ENCODE measurements around the gene PIP4K2A. TPM values are rescaled to one million over a fixed set of nuclear protein-coding genes. Genes with fewer than 3 reads are reported as not detected.

PIP4K2A gene
- total RNA-seq, 1 experiment from 2014 or later, result 25.1 TPM

DNA sequence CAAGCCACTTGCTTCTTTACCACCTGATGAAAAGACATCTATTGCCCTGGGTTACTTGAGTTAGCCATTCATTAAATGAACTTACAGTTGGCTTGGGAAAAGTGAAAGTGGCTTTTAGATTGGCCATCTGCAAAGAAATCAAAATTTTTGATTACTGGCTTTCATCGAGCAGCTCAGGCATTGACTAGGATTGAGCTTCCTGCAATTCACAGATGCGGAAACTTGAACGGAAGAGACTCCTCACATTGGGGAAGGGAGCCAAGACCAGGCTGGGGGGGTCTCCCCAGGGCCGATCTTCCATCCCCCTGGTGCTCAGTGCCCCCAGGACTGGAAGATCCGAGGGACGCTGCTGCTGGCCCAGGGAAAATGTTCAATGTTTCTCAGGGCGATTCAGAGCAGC lies 145.4 kb downstream of the PIP4K2A start:
- DNase-seq (ENCODE audit: extremely low read depth, low read depth), result no peak

DNA sequence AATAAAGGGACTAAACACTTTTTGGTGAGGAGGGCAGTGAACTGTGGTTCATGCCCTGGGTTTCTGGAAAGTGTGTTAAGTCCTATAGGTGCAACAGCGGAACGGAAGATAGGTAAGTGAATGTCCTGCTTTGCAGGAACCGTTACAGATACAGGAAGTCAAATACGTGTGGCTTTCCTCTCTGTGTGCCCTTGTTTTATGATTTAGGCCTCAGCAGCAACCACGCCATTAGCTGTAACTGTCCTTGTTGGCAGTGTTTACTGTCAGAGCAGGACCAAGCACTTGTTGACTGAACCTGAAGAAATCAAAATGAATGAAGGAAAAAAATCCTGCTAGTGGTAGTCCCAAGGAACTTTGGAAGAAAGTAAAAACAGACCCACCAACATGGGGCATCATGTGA lies 150.3 kb downstream of the PIP4K2A start:
- DNase-seq (ENCODE audit: extremely low read depth, low read depth), result no peak

DNA sequence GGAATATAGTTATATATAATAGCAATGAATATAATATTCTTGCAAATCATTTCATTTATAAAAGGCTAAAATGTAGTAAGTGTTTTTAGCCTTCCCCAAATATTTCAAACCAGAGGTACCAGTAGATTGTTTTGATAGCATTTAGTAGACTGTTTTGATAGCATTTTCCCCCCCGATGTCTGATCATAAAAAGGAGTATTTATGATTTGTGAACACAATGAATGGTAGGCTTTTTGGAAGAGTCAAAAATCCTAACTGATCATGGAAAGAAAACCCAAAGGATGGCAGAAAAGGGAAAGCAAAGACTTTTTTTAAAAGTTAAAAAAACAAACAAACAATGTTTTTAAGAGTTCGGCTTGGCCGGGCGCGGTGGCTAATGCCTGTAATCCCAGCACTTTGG lies 152.5 kb downstream of the PIP4K2A start:
- DNase-seq (ENCODE audit: extremely low read depth, low read depth), result no peak

GRCh38 chr10:22560913-22561239 lies 153.5 kb downstream of the PIP4K2A start:
- no peak for DNase-seq (ENCODE audit: extremely low read depth, low read depth)

DNA sequence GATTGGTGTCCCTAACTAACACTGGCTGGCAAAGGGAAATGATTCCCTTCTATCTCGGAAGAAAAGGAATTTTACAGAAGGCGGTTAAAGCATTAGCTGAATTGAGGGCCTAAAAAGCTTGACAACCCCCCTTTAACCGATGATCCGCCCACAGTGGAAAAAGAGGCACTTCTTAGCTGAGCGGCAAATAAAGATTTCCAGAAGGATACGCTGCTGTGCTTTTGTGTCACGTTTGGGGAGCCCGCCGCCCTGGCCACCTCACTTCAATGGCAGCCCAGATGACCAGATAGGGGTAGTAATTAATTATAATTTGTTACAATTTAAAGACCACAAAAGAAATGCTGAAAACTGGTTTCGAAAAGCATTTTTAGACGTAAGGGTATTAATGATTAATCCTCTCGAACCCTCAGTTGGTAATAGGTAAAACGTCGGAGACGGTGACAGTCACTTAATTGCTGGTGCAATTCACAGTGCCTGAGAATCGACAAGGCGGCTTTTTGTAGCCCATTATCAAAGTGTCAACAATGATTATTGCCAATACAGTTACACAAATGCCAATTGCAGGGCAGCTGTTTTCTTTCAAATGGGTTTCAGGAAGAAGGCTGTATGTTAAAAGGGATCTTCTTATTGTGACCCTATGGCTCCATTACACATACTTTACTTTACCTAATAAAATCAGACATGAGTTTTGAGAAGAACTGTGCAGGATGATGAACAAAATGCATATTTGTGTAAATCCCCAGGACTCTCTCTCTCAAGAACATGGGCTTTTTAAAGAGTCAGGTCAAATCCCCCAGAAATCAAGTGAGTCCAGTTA lies 154.1 kb downstream of the PIP4K2A start:
- no peak for DNase-seq (ENCODE audit: extremely low read depth, low read depth)

DNA sequence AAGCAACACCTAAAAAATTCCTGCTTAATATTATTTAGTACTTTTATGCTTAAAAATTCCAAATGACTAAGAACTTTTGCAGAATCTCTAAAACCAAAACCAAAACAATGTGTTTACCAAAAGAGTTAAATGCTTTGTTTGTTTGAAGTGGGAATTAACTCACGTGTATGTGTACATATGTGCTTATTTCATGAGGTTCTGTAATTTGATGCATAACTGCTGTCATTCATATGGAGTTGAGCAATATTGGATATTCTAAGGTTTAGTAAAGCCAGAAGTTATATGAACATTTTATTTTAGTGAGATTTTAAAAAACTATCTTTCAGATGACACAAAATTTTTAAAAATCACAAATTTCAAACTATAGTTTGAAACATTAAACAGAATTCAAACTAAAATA lies 157.1 kb downstream of the PIP4K2A start:
- no peak for DNase-seq (ENCODE audit: extremely low read depth, low read depth)

- DNase-seq (ENCODE audit: extremely low read depth, low read depth), result no peak
Observed at GRCh38 chr10:22556774-22557173, 157.6 kb downstream of the PIP4K2A start.

GRCh38 chr10:22554461-22555182 lies 159.8 kb downstream of the PIP4K2A start:
- DNase-seq (ENCODE audit: extremely low read depth, low read depth), result no peak

GRCh38 chr10:22553452-22553995 lies 160.9 kb downstream of the PIP4K2A start:
- no peak for DNase-seq (ENCODE audit: extremely low read depth, low read depth)

DNA sequence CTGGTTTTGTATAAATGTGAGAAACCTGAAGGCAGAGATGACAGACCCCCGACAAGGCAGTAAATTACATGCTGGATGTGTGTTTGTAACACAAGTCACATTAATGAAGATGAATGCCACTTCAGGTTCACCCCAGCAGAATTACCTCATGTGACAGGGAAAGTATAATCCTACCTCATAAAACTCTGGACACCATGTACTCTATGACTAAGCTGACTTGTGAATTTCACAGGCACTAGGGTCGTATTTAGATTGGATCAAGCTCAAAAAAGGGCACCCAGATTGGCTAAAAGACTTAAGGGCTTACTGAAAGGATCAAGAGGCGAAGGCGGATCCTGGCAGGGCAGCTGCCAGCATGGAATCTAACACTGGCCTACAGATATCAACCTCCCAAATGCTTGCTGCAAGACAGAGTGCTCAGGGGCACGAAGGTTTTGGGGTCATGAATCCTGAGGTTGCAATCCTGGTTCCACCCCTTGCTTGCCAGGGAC lies 161.4 kb downstream of the PIP4K2A start:
- DNase-seq (ENCODE audit: extremely low read depth, low read depth), result no peak

DNA sequence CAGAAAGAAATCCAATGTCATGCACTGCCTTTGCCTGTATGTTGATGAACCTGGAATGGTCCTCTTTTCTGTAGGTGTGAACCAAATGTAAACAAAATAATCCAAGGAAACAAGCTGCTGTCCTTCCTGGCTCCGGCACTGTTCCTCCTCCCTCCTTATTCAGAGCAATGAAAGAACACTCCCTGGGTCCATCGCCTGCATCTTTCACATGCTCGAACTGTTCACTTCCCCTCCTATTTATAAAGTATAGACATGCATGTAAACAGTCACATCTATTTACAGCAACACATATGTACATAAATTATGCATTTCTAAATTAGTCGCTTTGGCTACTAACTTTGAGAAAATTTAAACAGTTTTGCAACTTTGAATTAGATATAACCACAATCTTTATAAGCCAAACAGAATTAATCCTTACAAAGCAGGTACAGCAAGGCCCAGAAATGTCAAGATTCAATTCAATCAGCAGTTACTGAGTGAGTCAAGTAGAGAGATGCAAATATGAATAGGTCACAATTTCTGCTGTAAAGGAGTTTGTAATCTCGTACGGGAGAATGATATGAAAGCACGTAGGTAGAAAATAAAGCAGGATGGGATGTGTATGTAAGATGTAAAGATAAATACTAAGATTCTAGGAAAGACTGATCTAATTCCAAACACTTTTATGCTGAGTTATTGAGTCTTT lies 162.6 kb downstream of the PIP4K2A start:
- no peak for DNase-seq (ENCODE audit: extremely low read depth, low read depth)

- DNase-seq (ENCODE audit: extremely low read depth, low read depth), result peak; percentile 18
Observed at GRCh38 chr10:22550732-22551131, 163.6 kb downstream of the PIP4K2A start.

- DNase-seq (ENCODE audit: extremely low read depth, low read depth), result no peak
Observed at GRCh38 chr10:22548344-22548743, 166.0 kb downstream of the PIP4K2A start.

- no peak for DNase-seq (ENCODE audit: extremely low read depth, low read depth)
Observed at GRCh38 chr10:22545643-22546042, 168.7 kb downstream of the PIP4K2A start.

DNA sequence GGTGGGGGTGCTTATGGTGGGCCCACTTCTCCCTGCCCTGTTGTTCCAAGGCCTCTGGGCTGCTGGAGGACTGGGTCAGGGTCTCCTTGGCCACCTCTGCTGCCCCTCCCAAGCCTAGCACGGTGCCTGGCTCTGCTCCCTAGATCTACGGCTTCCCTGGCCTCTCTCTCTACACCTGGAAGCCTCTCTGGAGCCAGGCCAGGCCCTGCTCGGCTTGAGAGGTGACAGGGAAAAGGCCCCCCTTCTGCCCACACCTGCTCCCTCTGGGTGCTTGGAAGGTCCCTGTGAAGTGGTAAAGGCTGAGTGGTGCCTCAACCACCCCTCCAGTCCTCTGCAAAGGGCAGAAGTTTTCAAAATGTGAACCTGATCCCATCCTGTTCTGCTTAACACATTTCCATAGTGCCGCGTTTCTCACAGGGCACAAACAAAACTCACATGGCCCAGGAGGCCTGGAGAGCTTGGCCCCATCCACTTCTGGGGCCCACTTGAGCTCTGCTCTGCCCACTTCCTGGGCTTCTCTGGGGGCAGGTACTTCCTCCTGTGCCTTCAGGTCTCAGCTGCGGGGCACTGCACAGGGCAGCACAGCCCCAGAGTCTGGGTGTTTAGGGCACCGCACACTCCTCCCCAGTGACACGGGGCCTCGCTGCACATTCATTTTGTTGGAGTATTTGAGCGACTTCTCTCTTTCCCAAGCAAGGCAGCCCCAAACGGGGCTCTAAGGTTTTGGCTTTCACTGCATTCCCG lies 169.9 kb downstream of the PIP4K2A start:
- DNase-seq (ENCODE audit: extremely low read depth, low read depth), result no peak

GRCh38 chr10:22542773-22543172 lies 171.6 kb downstream of the PIP4K2A start:
- DNase-seq (ENCODE audit: extremely low read depth, low read depth), result no peak

GRCh38 chr10:22541900-22542299 lies 172.5 kb downstream of the PIP4K2A start:
- DNase-seq (ENCODE audit: extremely low read depth, low read depth), result no peak

GRCh38 chr10:22539579-22540298 lies 174.6 kb downstream of the PIP4K2A start:
- DNase-seq (ENCODE audit: extremely low read depth, low read depth), result no peak

- no peak for DNase-seq (ENCODE audit: extremely low read depth, low read depth)
Observed at GRCh38 chr10:22537810-22538209, 176.6 kb downstream of the PIP4K2A start.

DNA sequence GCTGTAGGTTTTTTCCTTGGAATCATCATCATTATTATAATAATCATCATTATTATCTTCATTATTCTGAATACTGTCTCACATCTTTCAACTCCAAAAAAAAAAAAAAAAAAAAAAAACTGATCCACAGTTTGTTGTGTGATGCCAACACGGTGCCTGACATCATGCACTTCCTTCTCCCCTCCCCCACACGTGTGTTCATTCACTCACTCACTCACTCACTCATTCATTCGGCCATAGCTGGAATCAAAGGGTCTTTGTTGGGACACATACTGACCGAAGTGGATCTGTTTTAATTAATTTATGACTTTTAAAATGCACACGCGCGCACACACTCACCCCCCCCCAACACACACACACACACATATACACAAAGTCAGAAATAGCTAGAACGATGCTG lies 177.8 kb downstream of the PIP4K2A start:
- DNase-seq (ENCODE audit: extremely low read depth, low read depth), result no peak
